PC-9 (cell line): ENCODE data around the gene ZNF423. TPM values are rescaled to one million over a fixed set of nuclear protein-coding genes. Genes with fewer than 3 reads are reported as not detected.

Experiments used
- BruUV-seq: library from RNA; stranded (reverse); fragments of 400-500 nt; replicated peaks from 2 replicates; lab custom pipeline; 2021; lab: Mats Ljungman, UMichigan
- CTCF ChIA-PET: fragments of 300-600 bp; sonication (Branson Sonifier 250); formaldehyde crosslinking; loops from one replicate; lab custom pipeline; 2022; ENCODE audit warnings: antibody characterized with exemption; lab: Charles Lee
- POLR2A ChIA-PET: fragments of 300-600 bp; sonication (Branson Sonifier 250); formaldehyde crosslinking; loops from one replicate; lab custom pipeline; 2022; ENCODE audit warnings: antibody characterized with exemption; ENCODE audit not compliant: unreplicated experiment; lab: Charles Lee
- DNase-seq, 2 experiments: peaks; one replicate each; pipeline versions ENCODE4 v3.0.0 to v3.0.0-alpha.2; 2015 to 2022; ENCODE audit warnings: mixed read lengths in 1 of 2
- H2AFZ ChIP-seq: fragments of 200-600 bp; sonication (generic); 2 replicates; pipeline ENCODE4 v1.8.1; 2017; ENCODE audit warnings: antibody characterized with exemption
- H3F3A ChIP-seq: fragments of 200-600 bp; sonication (generic); 2 replicates; pipeline ENCODE4 v1.8.1; 2017; ENCODE audit warnings: antibody characterized with exemption, mild to moderate bottlenecking, low read depth; ENCODE audit not compliant: insufficient read depth
- H3K27ac ChIP-seq: fragments of 200-600 bp; sonication (generic); 2 replicates; pipeline ENCODE4 v1.6.1; 2016; ENCODE audit warnings: mixed run types
- H3K27me3 ChIP-seq: fragments of 200-600 bp; sonication (generic); 2 replicates; pipeline ENCODE4 v1.6.1; 2016; ENCODE audit warnings: low read depth, mixed run types; ENCODE audit not compliant: insufficient read depth
- H3K36me3 ChIP-seq: fragments of 200-600 bp; sonication (generic); 2 replicates; pipeline ENCODE4 v1.6.1; 2016; ENCODE audit warnings: low read depth, mixed run types
- H3K4me1 ChIP-seq: fragments of 200-600 bp; sonication (generic); replicated peaks from 2 replicates; pipeline ENCODE4 v1.6.1; 2016; ENCODE audit warnings: mixed run types; ENCODE audit not compliant: insufficient read depth
- H3K4me2 ChIP-seq: fragments of 200-600 bp; sonication (generic); 2 replicates; pipeline ENCODE4 v1.6.1; 2017; ENCODE audit warnings: mixed run types
- H3K4me3 ChIP-seq: fragments of 200-600 bp; sonication (generic); 2 replicates; pipeline ENCODE4 v1.6.1; 2016; ENCODE audit warnings: mixed run types
- H3K79me2 ChIP-seq: fragments of 200-600 bp; sonication (generic); 2 replicates; pipeline ENCODE4 v1.6.1; 2017; ENCODE audit warnings: low read depth, mixed run types
- H3K9me2 ChIP-seq: fragments of 200-600 bp; sonication (generic); 2 replicates; pipeline ENCODE4 v1.8.1; 2017; ENCODE audit warnings: mild to moderate bottlenecking; ENCODE audit not compliant: insufficient read depth
- H3K9me3 ChIP-seq: fragments of 200-600 bp; sonication (generic); 2 replicates; pipeline ENCODE4 v1.8.1; 2016; ENCODE audit warnings: low read depth; ENCODE audit not compliant: insufficient read depth
- H4K20me1 ChIP-seq: fragments of 200-600 bp; sonication (generic); 2 replicates; pipeline ENCODE4 v1.8.1; 2017; ENCODE audit not compliant: insufficient read depth
- CTCF ChIP-seq: fragments of 200-600 bp; sonication (generic); conservative IDR thresholded peaks from 2 replicates; pipeline ENCODE4 v1.6.1; 2017; ENCODE audit warnings: mixed run types, antibody characterized with exemption, mild to moderate bottlenecking, moderate library complexity
- EZH2 ChIP-seq: fragments of 200-600 bp; sonication (generic); IDR thresholded peaks from 2 replicates; pipeline ENCODE4 v1.8.0; 2017; ENCODE audit warnings: antibody characterized with exemption, low read depth
- intact Hi-C: fragments of 100-400 bp; cut with micrococcal nuclease; formaldehyde crosslinking; loops from one replicate; pipeline ENCODE4 v1.10.0; 2022; ENCODE audit not compliant: unreplicated experiment
- total RNA-seq: library from RNA; stranded (reverse); gene quantifications from 2 replicates; pipeline ENCODE4 v1.2.3, GENCODE V29; 2021

The ZNF423 gene
- total RNA-seq, 1 experiment from 2014 or later = not detected

DNA sequence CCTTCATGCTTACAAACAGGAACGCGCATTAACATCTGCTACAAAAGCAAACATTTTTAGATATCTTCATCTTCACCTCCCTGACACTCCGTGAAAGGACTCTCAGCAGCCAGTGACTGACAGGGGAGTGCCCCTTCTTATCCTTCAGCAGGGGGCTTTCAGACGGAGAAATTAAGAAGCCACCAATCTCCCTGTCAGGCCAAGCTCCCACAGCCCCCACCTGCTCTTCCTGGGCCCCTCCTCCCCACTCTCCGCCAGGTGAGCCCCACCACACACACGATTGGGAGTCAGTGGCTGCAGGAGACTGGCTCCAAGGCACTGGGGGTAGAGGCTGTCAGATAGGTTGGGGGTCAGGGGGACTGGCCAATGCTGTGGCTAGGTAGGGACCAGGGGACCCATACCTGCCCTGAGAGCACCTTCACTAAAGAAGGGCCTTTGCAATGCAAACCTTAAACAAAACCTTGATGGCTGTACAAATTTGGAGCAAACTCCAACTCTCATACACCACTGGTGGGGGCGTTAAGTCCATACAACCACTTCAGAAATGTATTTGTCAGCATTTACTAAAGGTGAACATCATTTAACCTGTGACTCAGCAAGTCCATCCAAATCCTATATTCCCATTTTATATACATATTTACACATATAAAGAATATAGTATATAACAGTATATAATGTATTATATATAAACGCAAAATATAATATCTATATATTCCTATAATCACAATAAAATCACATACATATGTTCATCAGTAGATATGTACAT, 232.2 kb downstream of the ZNF423 start:
- Histone ChIP-seq H3K27me3 (peaks cover 40% of the 10 kb centered on the region), H3K79me2 (no peaks in the 10 kb centered on the region), H3K9me2 (no peaks in the 10 kb centered on the region), H3K9me3 (no peaks in the 10 kb centered on the region), H3K4me2 (no peak overlapping the region), H3F3A (no peaks in the 10 kb centered on the region), H4K20me1 (no peaks in the 10 kb centered on the region), H3K4me3 (no peak overlapping the region), H2AFZ (no peak overlapping the region), H3K4me1 (no peaks in the 10 kb centered on the region), H3K36me3 (no peaks in the 10 kb centered on the region), H3K27ac (no peak overlapping the region)
- DNase-seq = no peak
- intact Hi-C loops = no loop called here
- TF ChIP-seq EZH2 (no peak), CTCF (no peak)
- CTCF ChIA-PET = no interaction called here
- no TSS peak for BruUV-seq
- POLR2A ChIA-PET = no interaction called here

- no peaks in the 10 kb centered on the region for H3K9me3 ChIP-seq
- no peak overlapping the region for H2AFZ ChIP-seq
- ChIA-PET POLR2A (no interaction called here), CTCF (no interaction called here)
- intact Hi-C loops = no loop called here
- no peaks in the 10 kb centered on the region for H3F3A ChIP-seq
- no peaks in the 10 kb centered on the region for H3K36me3 ChIP-seq
- TF ChIP-seq EZH2 (no peak), CTCF (no peak)
- peaks cover 40% of the 10 kb centered on the region for H3K27me3 ChIP-seq
- H3K79me2 ChIP-seq = no peaks in the 10 kb centered on the region
- H3K9me2 ChIP-seq = no peaks in the 10 kb centered on the region
- no peak for DNase-seq
- no peaks in the 10 kb centered on the region for H4K20me1 ChIP-seq
- no peak overlapping the region for H3K4me3 ChIP-seq
- no TSS peak for BruUV-seq
- H3K4me1 ChIP-seq = no peaks in the 10 kb centered on the region
- no peak overlapping the region for H3K27ac ChIP-seq
- no peak overlapping the region for H3K4me2 ChIP-seq
Measured at GRCh38 chr16:49622421-49623402, 233.2 kb downstream of the ZNF423 start.

GRCh38 chr16:49622084-49622390, 233.9 kb downstream of the ZNF423 start:
- no TSS peak for BruUV-seq
- Histone ChIP-seq H3F3A (no peaks in the 10 kb centered on the region), H2AFZ (no peak overlapping the region), H3K4me1 (no peaks in the 10 kb centered on the region), H4K20me1 (no peaks in the 10 kb centered on the region), H3K36me3 (no peaks in the 10 kb centered on the region), H3K27me3 (peaks cover 44% of the 10 kb centered on the region), H3K27ac (no peak overlapping the region), H3K79me2 (no peaks in the 10 kb centered on the region), H3K9me2 (no peaks in the 10 kb centered on the region), H3K4me3 (no peak overlapping the region), H3K4me2 (no peak overlapping the region), H3K9me3 (no peaks in the 10 kb centered on the region)
- no peak for DNase-seq
- no peak for TF ChIP-seq EZH2
- TF ChIP-seq CTCF = no peak
- POLR2A ChIA-PET = no interaction called here
- intact Hi-C loops = no loop called here
- CTCF ChIA-PET = no interaction called here
